ENCODE results near the gene TMEM150B.

- TF ChIP-seq, protein P1, sequence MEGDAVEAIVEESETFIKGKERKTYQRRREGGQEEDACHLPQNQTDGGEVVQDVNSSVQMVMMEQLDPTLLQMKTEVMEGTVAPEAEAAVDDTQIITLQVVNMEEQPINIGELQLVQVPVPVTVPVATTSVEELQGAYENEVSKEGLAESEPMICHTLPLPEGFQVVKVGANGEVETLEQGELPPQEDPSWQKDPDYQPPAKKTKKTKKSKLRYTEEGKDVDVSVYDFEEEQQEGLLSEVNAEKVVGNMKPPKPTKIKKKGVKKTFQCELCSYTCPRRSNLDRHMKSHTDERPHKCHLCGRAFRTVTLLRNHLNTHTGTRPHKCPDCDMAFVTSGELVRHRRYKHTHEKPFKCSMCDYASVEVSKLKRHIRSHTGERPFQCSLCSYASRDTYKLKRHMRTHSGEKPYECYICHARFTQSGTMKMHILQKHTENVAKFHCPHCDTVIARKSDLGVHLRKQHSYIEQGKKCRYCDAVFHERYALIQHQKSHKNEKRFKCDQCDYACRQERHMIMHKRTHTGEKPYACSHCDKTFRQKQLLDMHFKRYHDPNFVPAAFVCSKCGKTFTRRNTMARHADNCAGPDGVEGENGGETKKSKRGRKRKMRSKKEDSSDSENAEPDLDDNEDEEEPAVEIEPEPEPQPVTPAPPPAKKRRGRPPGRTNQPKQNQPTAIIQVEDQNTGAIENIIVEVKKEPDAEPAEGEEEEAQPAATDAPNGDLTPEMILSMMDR (IDR thresholded peaks at IDR 0.05; ENCODE audit: borderline replicate concordance, extremely low read depth, low read length, poor library complexity, severe bottlenecking) = peak; percentile 16
- no peak for TF ChIP-seq EZH2 (IDR thresholded peaks at IDR 0.05; ENCODE audit: borderline replicate concordance, low read depth, low read length, severe bottlenecking)
These were observed 45.1 kb downstream of the TMEM150B start, which contains the start of gene HSPBP1 for GRCh38 chr19:55279770-55280643.

Data from DND-41 (cell line).